ENCODE data around the gene DYDC1.
"Not testable (repeated sequence)": the region's sequence is repeated elsewhere in the genome, so short reads cannot be mapped to it uniquely, and the experiment has no call there.

The DYDC1 gene

GRCh38 chr10:80356563-80356988 lies at the start of gene DYDC1, which contains the start of gene DYDC2:
Gene DYDC1, minus strand, starts transcription at chr10:80356755. Its CDS starts 4,154 bp downstream, at chr10:80352601.
Gene DYDC2, plus strand, starts transcription at chr10:80356781. Its CDS starts 5,663 bp downstream, at chr10:80362444.
- peak within 1 kb of the TSS; percentile 58 for H3K4me3 ChIP-seq (ENCODE audit: low read depth, low read length)

- H3K4me3 ChIP-seq (ENCODE audit: low read depth, low read length): no peak overlapping the region
Observed at GRCh38 chr10:80406204-80406603, 49.6 kb upstream of the DYDC1 start.

- no peak overlapping the region for H3K4me3 ChIP-seq (ENCODE audit: low read depth, low read length)
Observed at GRCh38 chr10:80405626-80406025, 49.1 kb upstream of the DYDC1 start.

- H3K4me3 ChIP-seq (ENCODE audit: low read depth, low read length): no peak overlapping the region
Observed at GRCh38 chr10:80405035-80405434, 48.5 kb upstream of the DYDC1 start.

GRCh38 chr10:80400136-80400804 lies 43.7 kb upstream of the DYDC1 start:
- no peak overlapping the region for H3K4me3 ChIP-seq (ENCODE audit: low read depth, low read length)

GRCh38 chr10:80397014-80397413 lies 40.5 kb upstream of the DYDC1 start:
- no peak overlapping the region for H3K4me3 ChIP-seq (ENCODE audit: low read depth, low read length)

GRCh38 chr10:80394358-80394916 lies 37.9 kb upstream of the DYDC1 start:
- H3K4me3 ChIP-seq (ENCODE audit: low read depth, low read length): no peak overlapping the region

GRCh38 chr10:80392250-80392649 lies 35.7 kb upstream of the DYDC1 start:
- H3K4me3 ChIP-seq (ENCODE audit: low read depth, low read length): no peak overlapping the region

- H3K4me3 ChIP-seq (ENCODE audit: low read depth, low read length): no peak overlapping the region
Observed at GRCh38 chr10:80390740-80391139, 34.2 kb upstream of the DYDC1 start.

GRCh38 chr10:80382989-80383388 lies 26.4 kb upstream of the DYDC1 start:
- H3K4me3 ChIP-seq (ENCODE audit: low read depth, low read length): no peak overlapping the region

- no peak overlapping the region for H3K4me3 ChIP-seq (ENCODE audit: low read depth, low read length)
Observed at GRCh38 chr10:80380185-80380584, 23.6 kb upstream of the DYDC1 start.

- H3K4me3 ChIP-seq (ENCODE audit: low read depth, low read length): no peak overlapping the region
Observed at GRCh38 chr10:80379701-80380100, 23.1 kb upstream of the DYDC1 start.

GRCh38 chr10:80373502-80373901 lies 16.9 kb upstream of the DYDC1 start:
- H3K4me3 ChIP-seq (ENCODE audit: low read depth, low read length): no peak overlapping the region

GRCh38 chr10:80372675-80373074 lies 16.1 kb upstream of the DYDC1 start:
- no peak overlapping the region for H3K4me3 ChIP-seq (ENCODE audit: low read depth, low read length)

- no peak overlapping the region for H3K4me3 ChIP-seq (ENCODE audit: low read depth, low read length)
Observed at GRCh38 chr10:80371467-80371866, 14.9 kb upstream of the DYDC1 start.

- no peak overlapping the region for H3K4me3 ChIP-seq (ENCODE audit: low read depth, low read length)
Observed at GRCh38 chr10:80365510-80365909, 9.0 kb upstream of the DYDC1 start.

GRCh38 chr10:80359644-80360043 lies 3.1 kb upstream of the DYDC1 start:
- no peak overlapping the region for H3K4me3 ChIP-seq (ENCODE audit: low read depth, low read length)

GRCh38 chr10:80358925-80359324 lies 2.4 kb upstream of the DYDC1 start:
- not testable (repeated sequence) for H3K4me3 ChIP-seq (ENCODE audit: low read depth, low read length)

- no peak overlapping the region for H3K4me3 ChIP-seq (ENCODE audit: low read depth, low read length)
Observed at GRCh38 chr10:80357851-80358125, 1.2 kb upstream of the DYDC1 start.

- H3K4me3 ChIP-seq (ENCODE audit: low read depth, low read length): peak overlapping the region; percentile 58
Observed at GRCh38 chr10:80356989-80357850, 665 bp upstream of the DYDC1 start.

- no peak overlapping the region for H3K4me3 ChIP-seq (ENCODE audit: low read depth, low read length)
Observed at GRCh38 chr10:80351220-80351619, 5.3 kb downstream of the DYDC1 start.

GRCh38 chr10:80350251-80350650 lies 6.3 kb downstream of the DYDC1 start:
- no peak overlapping the region for H3K4me3 ChIP-seq (ENCODE audit: low read depth, low read length)
